ENCODE measurements around the gene DAB2IP. TPM values are rescaled to one million over a fixed set of nuclear protein-coding genes. Genes with fewer than 3 reads are reported as not detected.

Gene DAB2IP
- total and polyA plus RNA-seq, 2 experiments from 2014 or later = 8.9 to 42.8 TPM

- no peak for ATAC-seq
- Mint-ChIP-seq H3K36me3 (ENCODE audit: low read depth) (peaks cover 40% of the 10 kb centered on the region), H3K9me3 (no peaks in the 10 kb centered on the region)
Measured at GRCh38 chr9:121773954-121774714, 122.7 kb downstream of the DAB2IP start.

More at GRCh38 chr9:121773954-121774714, 122.7 kb downstream of the DAB2IP start:
- DNase-seq (ENCODE audit: low spot score) = no peak
- Histone ChIP-seq H3K27me3 (ENCODE audit: insufficient read depth) (no peaks in the 10 kb centered on the region), H3K4me3 (no peak overlapping the region), H3F3A (replicated peaks; ENCODE audit: low read depth) (no peaks in the 10 kb centered on the region), H3K4me2 (no peak overlapping the region), H2AFZ (no peak overlapping the region), H3K4me1 (ENCODE audit: insufficient read depth) (no peaks in the 10 kb centered on the region), H3K9me2 (ENCODE audit: insufficient read depth) (no peaks in the 10 kb centered on the region), H3K27ac (ENCODE audit: low read depth) (no peak overlapping the region), H3K36me3 (ENCODE audit: insufficient read depth) (peaks cover 8% of the 10 kb centered on the region), H4K20me1 (replicated peaks; ENCODE audit: insufficient read depth) (no peaks in the 10 kb centered on the region; the same call in 1 of the 2 replicates), H3K79me2 (replicated peaks; ENCODE audit: insufficient read depth) (peaks cover 2% of the 10 kb centered on the region; the same call in 1 of the 2 replicates)
- Mint-ChIP-seq H3K27ac (no peak overlapping the region), H3K4me1 (no peaks in the 10 kb centered on the region), H3K4me3 (no peak overlapping the region), H3K27me3 (ENCODE audit: insufficient read depth, low read depth, poor library complexity) (no peaks in the 10 kb centered on the region)
- TF ChIP-seq, protein P1, sequence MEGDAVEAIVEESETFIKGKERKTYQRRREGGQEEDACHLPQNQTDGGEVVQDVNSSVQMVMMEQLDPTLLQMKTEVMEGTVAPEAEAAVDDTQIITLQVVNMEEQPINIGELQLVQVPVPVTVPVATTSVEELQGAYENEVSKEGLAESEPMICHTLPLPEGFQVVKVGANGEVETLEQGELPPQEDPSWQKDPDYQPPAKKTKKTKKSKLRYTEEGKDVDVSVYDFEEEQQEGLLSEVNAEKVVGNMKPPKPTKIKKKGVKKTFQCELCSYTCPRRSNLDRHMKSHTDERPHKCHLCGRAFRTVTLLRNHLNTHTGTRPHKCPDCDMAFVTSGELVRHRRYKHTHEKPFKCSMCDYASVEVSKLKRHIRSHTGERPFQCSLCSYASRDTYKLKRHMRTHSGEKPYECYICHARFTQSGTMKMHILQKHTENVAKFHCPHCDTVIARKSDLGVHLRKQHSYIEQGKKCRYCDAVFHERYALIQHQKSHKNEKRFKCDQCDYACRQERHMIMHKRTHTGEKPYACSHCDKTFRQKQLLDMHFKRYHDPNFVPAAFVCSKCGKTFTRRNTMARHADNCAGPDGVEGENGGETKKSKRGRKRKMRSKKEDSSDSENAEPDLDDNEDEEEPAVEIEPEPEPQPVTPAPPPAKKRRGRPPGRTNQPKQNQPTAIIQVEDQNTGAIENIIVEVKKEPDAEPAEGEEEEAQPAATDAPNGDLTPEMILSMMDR (conservative IDR thresholded peaks at IDR 0.05; ENCODE audit: low read depth in 2 of 2) = no peak
- TF ChIP-seq ZNF114 (CRISPR knock-in tag; IDR thresholded peaks at IDR 0.05) (no peak), NANOG (IDR thresholded peaks at IDR 0.05; ENCODE audit: borderline replicate concordance) (no peak), STAT1 (IDR thresholded peaks at IDR 0.05; ENCODE audit: unreplicated experiment) (no peak), ZNF331 (CRISPR knock-in tag; IDR thresholded peaks at IDR 0.05; ENCODE audit: low read depth) (no peak), JUNB (IDR thresholded peaks at IDR 0.05; ENCODE audit: unreplicated experiment) (no peak), EZH2phosphoT487 (IDR thresholded peaks at IDR 0.05; ENCODE audit: unreplicated experiment) (no peak), EZH2 (IDR thresholded peaks at IDR 0.05; ENCODE audit: low read depth, unreplicated experiment) (no peak), REST (IDR thresholded peaks at IDR 0.05; ENCODE audit: unreplicated experiment) (no peak), POLR2AphosphoS5 (IDR thresholded peaks at IDR 0.05; ENCODE audit: low read depth) (no peak), CREB1 (CRISPR knock-in tag; IDR thresholded peaks at IDR 0.05; ENCODE audit: low read depth) (no peak)
- TF ChIP-seq, protein P2, sequence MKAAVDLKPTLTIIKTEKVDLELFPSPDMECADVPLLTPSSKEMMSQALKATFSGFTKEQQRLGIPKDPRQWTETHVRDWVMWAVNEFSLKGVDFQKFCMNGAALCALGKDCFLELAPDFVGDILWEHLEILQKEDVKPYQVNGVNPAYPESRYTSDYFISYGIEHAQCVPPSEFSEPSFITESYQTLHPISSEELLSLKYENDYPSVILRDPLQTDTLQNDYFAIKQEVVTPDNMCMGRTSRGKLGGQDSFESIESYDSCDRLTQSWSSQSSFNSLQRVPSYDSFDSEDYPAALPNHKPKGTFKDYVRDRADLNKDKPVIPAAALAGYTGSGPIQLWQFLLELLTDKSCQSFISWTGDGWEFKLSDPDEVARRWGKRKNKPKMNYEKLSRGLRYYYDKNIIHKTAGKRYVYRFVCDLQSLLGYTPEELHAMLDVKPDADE (IDR thresholded peaks at IDR 0.05) = no peak
- TF ChIP-seq, protein P3, sequence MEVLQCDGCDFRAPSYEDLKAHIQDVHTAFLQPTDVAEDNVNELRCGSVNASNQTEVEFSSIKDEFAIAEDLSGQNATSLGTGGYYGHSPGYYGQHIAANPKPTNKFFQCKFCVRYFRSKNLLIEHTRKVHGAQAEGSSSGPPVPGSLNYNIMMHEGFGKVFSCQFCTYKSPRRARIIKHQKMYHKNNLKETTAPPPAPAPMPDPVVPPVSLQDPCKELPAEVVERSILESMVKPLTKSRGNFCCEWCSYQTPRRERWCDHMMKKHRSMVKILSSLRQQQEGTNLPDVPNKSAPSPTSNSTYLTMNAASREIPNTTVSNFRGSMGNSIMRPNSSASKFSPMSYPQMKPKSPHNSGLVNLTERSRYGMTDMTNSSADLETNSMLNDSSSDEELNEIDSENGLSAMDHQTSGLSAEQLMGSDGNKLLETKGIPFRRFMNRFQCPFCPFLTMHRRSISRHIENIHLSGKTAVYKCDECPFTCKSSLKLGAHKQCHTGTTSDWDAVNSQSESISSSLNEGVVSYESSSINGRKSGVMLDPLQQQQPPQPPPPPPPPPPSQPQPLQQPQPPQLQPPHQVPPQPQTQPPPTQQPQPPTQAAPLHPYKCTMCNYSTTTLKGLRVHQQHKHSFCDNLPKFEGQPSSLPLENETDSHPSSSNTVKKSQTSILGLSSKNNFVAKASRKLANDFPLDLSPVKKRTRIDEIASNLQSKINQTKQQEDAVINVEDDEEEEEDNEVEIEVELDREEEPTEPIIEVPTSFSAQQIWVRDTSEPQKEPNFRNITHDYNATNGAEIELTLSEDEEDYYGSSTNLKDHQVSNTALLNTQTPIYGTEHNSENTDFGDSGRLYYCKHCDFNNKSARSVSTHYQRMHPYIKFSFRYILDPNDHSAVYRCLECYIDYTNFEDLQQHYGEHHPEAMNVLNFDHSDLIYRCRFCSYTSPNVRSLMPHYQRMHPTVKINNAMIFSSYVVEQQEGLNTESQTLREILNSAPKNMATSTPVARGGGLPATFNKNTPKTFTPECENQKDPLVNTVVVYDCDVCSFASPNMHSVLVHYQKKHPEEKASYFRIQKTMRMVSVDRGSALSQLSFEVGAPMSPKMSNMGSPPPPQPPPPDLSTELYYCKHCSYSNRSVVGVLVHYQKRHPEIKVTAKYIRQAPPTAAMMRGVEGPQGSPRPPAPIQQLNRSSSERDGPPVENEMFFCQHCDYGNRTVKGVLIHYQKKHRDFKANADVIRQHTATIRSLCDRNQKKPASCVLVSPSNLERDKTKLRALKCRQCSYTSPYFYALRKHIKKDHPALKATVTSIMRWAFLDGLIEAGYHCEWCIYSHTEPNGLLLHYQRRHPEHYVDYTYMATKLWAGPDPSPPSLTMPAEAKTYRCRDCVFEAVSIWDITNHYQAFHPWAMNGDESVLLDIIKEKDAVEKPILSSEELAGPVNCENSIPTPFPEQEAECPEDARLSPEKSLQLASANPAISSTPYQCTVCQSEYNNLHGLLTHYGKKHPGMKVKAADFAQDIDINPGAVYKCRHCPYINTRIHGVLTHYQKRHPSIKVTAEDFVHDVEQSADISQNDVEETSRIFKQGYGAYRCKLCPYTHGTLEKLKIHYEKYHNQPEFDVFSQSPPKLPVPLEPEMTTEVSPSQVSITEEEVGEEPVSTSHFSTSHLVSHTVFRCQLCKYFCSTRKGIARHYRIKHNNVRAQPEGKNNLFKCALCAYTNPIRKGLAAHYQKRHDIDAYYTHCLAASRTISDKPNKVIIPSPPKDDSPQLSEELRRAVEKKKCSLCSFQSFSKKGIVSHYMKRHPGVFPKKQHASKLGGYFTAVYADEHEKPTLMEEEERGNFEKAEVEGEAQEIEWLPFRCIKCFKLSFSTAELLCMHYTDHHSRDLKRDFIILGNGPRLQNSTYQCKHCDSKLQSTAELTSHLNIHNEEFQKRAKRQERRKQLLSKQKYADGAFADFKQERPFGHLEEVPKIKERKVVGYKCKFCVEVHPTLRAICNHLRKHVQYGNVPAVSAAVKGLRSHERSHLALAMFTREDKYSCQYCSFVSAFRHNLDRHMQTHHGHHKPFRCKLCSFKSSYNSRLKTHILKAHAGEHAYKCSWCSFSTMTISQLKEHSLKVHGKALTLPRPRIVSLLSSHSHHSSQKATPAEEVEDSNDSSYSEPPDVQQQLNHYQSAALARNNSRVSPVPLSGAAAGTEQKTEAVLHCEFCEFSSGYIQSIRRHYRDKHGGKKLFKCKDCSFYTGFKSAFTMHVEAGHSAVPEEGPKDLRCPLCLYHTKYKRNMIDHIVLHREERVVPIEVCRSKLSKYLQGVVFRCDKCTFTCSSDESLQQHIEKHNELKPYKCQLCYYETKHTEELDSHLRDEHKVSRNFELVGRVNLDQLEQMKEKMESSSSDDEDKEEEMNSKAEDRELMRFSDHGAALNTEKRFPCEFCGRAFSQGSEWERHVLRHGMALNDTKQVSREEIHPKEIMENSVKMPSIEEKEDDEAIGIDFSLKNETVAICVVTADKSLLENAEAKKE (CRISPR knock-in tag; IDR thresholded peaks at IDR 0.05) = no peak

All from GM23338 (cell line).